ENCODE data around the gene KIF3C. TPM values are rescaled to one million over a fixed set of nuclear protein-coding genes. Genes with fewer than 3 reads are reported as not detected.

KIF3C gene
- total RNA-seq, 4 donors from 2014 or later: 0.70 to 71.0 (median 3.2) TPM

DNA sequence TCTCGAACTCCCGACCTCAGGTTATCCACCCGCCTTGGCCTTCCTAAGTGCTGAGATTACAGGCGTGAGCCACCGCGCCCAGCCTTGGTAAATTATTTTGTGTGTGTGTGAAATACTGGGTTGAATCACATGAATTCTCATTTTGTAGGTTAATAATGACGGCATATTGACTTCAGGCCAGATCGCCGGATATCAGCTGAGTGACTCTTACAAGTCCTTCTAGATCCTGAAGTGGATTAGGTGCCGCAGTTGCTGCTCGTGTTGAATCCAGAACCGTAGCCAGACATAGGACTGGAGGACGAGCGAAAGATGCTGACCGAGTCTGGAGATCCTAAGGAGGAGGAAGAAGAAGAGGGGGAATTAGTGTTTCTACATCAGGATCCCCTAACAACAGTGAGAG is 12.2 kb upstream of the KIF3C start:
- DNase-seq: no peak
- Histone ChIP-seq H3K27me3 (no peaks in the 10 kb centered on the region), H3K27ac (no peak overlapping the region), H3K4me1 (no peaks in the 10 kb centered on the region), H3K9me3 (no peaks in the 10 kb centered on the region), H3K36me3 (no peaks in the 10 kb centered on the region), H3K4me3 (no peak overlapping the region)
- no peak for TF ChIP-seq POLR2A (IDR thresholded peaks at IDR 0.05)
- TF ChIP-seq, protein P1, sequence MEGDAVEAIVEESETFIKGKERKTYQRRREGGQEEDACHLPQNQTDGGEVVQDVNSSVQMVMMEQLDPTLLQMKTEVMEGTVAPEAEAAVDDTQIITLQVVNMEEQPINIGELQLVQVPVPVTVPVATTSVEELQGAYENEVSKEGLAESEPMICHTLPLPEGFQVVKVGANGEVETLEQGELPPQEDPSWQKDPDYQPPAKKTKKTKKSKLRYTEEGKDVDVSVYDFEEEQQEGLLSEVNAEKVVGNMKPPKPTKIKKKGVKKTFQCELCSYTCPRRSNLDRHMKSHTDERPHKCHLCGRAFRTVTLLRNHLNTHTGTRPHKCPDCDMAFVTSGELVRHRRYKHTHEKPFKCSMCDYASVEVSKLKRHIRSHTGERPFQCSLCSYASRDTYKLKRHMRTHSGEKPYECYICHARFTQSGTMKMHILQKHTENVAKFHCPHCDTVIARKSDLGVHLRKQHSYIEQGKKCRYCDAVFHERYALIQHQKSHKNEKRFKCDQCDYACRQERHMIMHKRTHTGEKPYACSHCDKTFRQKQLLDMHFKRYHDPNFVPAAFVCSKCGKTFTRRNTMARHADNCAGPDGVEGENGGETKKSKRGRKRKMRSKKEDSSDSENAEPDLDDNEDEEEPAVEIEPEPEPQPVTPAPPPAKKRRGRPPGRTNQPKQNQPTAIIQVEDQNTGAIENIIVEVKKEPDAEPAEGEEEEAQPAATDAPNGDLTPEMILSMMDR (IDR thresholded peaks at IDR 0.05): no peak

DNA sequence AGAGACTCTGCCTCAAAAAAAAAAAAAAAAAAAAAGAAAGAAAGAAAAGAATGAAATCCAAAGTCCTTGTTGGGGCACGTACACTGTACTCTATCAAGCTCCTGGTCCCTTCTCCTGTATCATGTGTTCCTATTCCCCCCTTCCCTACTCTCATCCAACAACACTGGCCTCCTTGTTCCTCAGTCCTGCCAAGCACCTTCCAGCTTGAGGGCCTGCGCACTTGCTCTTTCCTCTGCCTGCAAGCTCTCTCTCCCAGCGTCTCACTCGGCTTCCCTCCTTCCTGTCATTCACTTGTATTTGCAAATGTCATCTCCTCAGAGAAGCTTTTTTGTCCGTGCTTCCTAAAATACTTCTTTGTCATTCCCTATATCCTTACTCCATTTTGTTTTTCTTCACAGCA is 10.8 kb upstream of the KIF3C start:
- H3K9me3 ChIP-seq: no peaks in the 10 kb centered on the region
- H3K4me1 ChIP-seq: no peaks in the 10 kb centered on the region
- no peaks in the 10 kb centered on the region for H3K27me3 ChIP-seq
- H3K36me3 ChIP-seq: no peaks in the 10 kb centered on the region
- TF ChIP-seq POLR2A (IDR thresholded peaks at IDR 0.05): no peak
- TF ChIP-seq, protein P1 (IDR thresholded peaks at IDR 0.05): no peak
- no peak overlapping the region for H3K4me3 ChIP-seq
- H3K27ac ChIP-seq: no peak overlapping the region
- no peak for DNase-seq

DNA sequence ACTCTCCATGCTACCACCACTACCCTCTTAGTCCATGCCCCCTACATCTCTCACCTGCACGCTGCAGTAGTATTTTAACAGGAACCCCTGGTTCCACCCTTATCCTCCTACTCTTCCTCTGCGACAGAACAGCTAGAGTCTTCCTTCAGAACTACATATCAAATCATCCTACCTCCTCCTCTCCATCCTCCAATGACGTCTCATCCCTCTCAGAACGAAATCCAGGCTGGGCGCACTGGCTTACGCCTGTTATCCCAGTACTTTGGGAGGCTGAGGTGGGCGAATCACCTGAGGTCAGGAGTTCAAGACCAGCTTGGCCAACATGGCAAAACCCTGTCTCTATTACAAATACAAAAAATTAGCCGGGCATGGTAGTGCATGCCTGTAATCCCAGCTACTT is 10.3 kb upstream of the KIF3C start:
- Histone ChIP-seq H3K4me1 (no peaks in the 10 kb centered on the region), H3K9me3 (no peaks in the 10 kb centered on the region), H3K36me3 (no peaks in the 10 kb centered on the region), H3K27me3 (no peaks in the 10 kb centered on the region), H3K4me3 (no peak overlapping the region), H3K27ac (no peak overlapping the region)
- no peak for DNase-seq
- no peak for TF ChIP-seq POLR2A (IDR thresholded peaks at IDR 0.05)
- TF ChIP-seq, protein P1 (IDR thresholded peaks at IDR 0.05): no peak

- H3K4me1 ChIP-seq: no peaks in the 10 kb centered on the region
- H3K36me3 ChIP-seq: no peaks in the 10 kb centered on the region
- no peak overlapping the region for H3K4me3 ChIP-seq
- H3K9me3 ChIP-seq: no peaks in the 10 kb centered on the region
- DNase-seq: no peak
- no peak for TF ChIP-seq POLR2A (IDR thresholded peaks at IDR 0.05)
- TF ChIP-seq, protein P1 (IDR thresholded peaks at IDR 0.05): no peak
- H3K27ac ChIP-seq: no peak overlapping the region
- H3K27me3 ChIP-seq: no peaks in the 10 kb centered on the region
These were observed 9.7 kb upstream of the KIF3C start for GRCh38 chr2:25991965-25992364.

GRCh38 chr2:25989154-25989553 is 6.9 kb upstream of the KIF3C start:
- DNase-seq: no peak
- no peak overlapping the region for H3K4me3 ChIP-seq
- no peak overlapping the region for H3K27ac ChIP-seq
- H3K4me1 ChIP-seq: no peaks in the 10 kb centered on the region
- TF ChIP-seq, protein P1 (IDR thresholded peaks at IDR 0.05): no peak
- no peak for TF ChIP-seq POLR2A (IDR thresholded peaks at IDR 0.05)
- no peaks in the 10 kb centered on the region for H3K9me3 ChIP-seq
- no peaks in the 10 kb centered on the region for H3K27me3 ChIP-seq
- no peaks in the 10 kb centered on the region for H3K36me3 ChIP-seq

- Histone ChIP-seq H3K27ac (no peak overlapping the region), H3K4me3 (no peak overlapping the region), H3K4me1 (no peaks in the 10 kb centered on the region), H3K27me3 (no peaks in the 10 kb centered on the region), H3K36me3 (no peaks in the 10 kb centered on the region), H3K9me3 (no peaks in the 10 kb centered on the region)
- TF ChIP-seq, protein P1 (IDR thresholded peaks at IDR 0.05): no peak
- no peak for TF ChIP-seq POLR2A (IDR thresholded peaks at IDR 0.05)
- DNase-seq: no peak
These were observed 5.8 kb upstream of the KIF3C start for GRCh38 chr2:25988134-25988533.

All from Peyer's patch (tissue), 4 donors.